ENCODE data around the gene FAXC. TPM values are rescaled to one million over a fixed set of nuclear protein-coding genes. Genes with fewer than 3 reads are reported as not detected.
A peak's percentile ranks its signal among the peaks of the same experiment; 100 is the strongest.

The FAXC gene
- total and polyA plus RNA-seq, 2 of the 13 experiments (the other 11 are each of a cell fraction or from before 2014, with no cell fraction given): 0.11 to 0.63 TPM

- TF ChIP-seq ZFP91 (CRISPR knock-in tag; IDR thresholded peaks at IDR 0.05; ENCODE audit: borderline replicate concordance) (peak; percentile 57; the same call in 1 of the 2 replicates), ZSCAN31 (CRISPR knock-in tag; IDR thresholded peaks at IDR 0.05; ENCODE audit: low read depth) (peak; percentile 65; the same call in 1 of the 2 replicates), ZNF207 (IDR thresholded peaks at IDR 0.05; ENCODE audit: borderline replicate concordance) (no peak), SMARCE1 (IDR thresholded peaks at IDR 0.05; ENCODE audit: borderline replicate concordance) (no peak), ZNF737 (CRISPR knock-in tag; IDR thresholded peaks at IDR 0.05; ENCODE audit: borderline replicate concordance) (no peak), ATF4 (CRISPR knock-in tag; IDR thresholded peaks at IDR 0.05) (no peak), KMT2B (CRISPR knock-in tag; IDR thresholded peaks at IDR 0.05) (peak; percentile 50; the same call in 1 of the 2 replicates), AKNA (CRISPR knock-in tag; IDR thresholded peaks at IDR 0.05; ENCODE audit: borderline replicate concordance) (no peak), ZNF10 (CRISPR knock-in tag; IDR thresholded peaks at IDR 0.05; ENCODE audit: borderline replicate concordance, low read depth) (no peak), ZNF549 (CRISPR knock-in tag; IDR thresholded peaks at IDR 0.05) (no peak), ZFX (CRISPR knock-in tag; IDR thresholded peaks at IDR 0.05; ENCODE audit: low read depth) (peak; percentile 94)
These were observed 44.4 kb upstream of the FAXC start, which contains the start of gene COQ3 (continued) for GRCh38 chr6:99393698-99394531.
